ENCODE data around the gene CNTNAP2.

Gene CNTNAP2

GRCh38 chr7:147636553-147636952, 1520.0 kb downstream of the CNTNAP2 start:
- DNase-seq (ENCODE audit: low read depth, low spot score): no peak

- DNase-seq (ENCODE audit: low read depth, low spot score): no peak
These were observed 1522.0 kb downstream of the CNTNAP2 start for GRCh38 chr7:147638566-147638965.

- no peak for DNase-seq (ENCODE audit: low read depth, low spot score)
These were observed 1522.4 kb downstream of the CNTNAP2 start for GRCh38 chr7:147639037-147639436.

GRCh38 chr7:147639751-147640150, 1523.2 kb downstream of the CNTNAP2 start:
- DNase-seq (ENCODE audit: low read depth, low spot score): no peak

- DNase-seq (ENCODE audit: low read depth, low spot score): no peak
These were observed 1524.2 kb downstream of the CNTNAP2 start for GRCh38 chr7:147640821-147641220.

- no peak for DNase-seq (ENCODE audit: low read depth, low spot score)
These were observed 1530.0 kb downstream of the CNTNAP2 start for GRCh38 chr7:147646568-147646967.

- no peak for DNase-seq (ENCODE audit: low read depth, low spot score)
These were observed 1534.4 kb downstream of the CNTNAP2 start for GRCh38 chr7:147650991-147651390.

- DNase-seq (ENCODE audit: low read depth, low spot score): no peak
These were observed 1535.0 kb downstream of the CNTNAP2 start for GRCh38 chr7:147651601-147652000.

GRCh38 chr7:147653456-147653855, 1536.9 kb downstream of the CNTNAP2 start:
- DNase-seq (ENCODE audit: low read depth, low spot score): no peak

- no peak for DNase-seq (ENCODE audit: low read depth, low spot score)
These were observed 1541.9 kb downstream of the CNTNAP2 start for GRCh38 chr7:147658392-147658967.

GRCh38 chr7:147659036-147659995, 1542.7 kb downstream of the CNTNAP2 start:
- no peak for DNase-seq (ENCODE audit: low read depth, low spot score)

GRCh38 chr7:147664541-147664940, 1547.9 kb downstream of the CNTNAP2 start:
- DNase-seq (ENCODE audit: low read depth, low spot score): no peak

GRCh38 chr7:147670759-147671158, 1554.2 kb downstream of the CNTNAP2 start:
- DNase-seq (ENCODE audit: low read depth, low spot score): no peak

GRCh38 chr7:147674705-147675104, 1558.1 kb downstream of the CNTNAP2 start:
- DNase-seq (ENCODE audit: low read depth, low spot score): no peak

GRCh38 chr7:147678943-147679342, 1562.3 kb downstream of the CNTNAP2 start:
- DNase-seq (ENCODE audit: low read depth, low spot score): no peak

- no peak for DNase-seq (ENCODE audit: low read depth, low spot score)
These were observed 1564.9 kb downstream of the CNTNAP2 start for GRCh38 chr7:147681530-147681929.

GRCh38 chr7:147700702-147701101, 1584.1 kb downstream of the CNTNAP2 start:
- DNase-seq (ENCODE audit: low read depth, low spot score): no peak

GRCh38 chr7:147707926-147708325, 1591.3 kb downstream of the CNTNAP2 start:
- no peak for DNase-seq (ENCODE audit: low read depth, low spot score)

GRCh38 chr7:147708871-147709270, 1592.3 kb downstream of the CNTNAP2 start:
- no peak for DNase-seq (ENCODE audit: low read depth, low spot score)

GRCh38 chr7:147711447-147711846, 1594.8 kb downstream of the CNTNAP2 start:
- DNase-seq (ENCODE audit: low read depth, low spot score): no peak

GRCh38 chr7:147721962-147722830, 1605.6 kb downstream of the CNTNAP2 start:
- DNase-seq (ENCODE audit: low read depth, low spot score): no peak

- no peak for DNase-seq (ENCODE audit: low read depth, low spot score)
These were observed 1606.9 kb downstream of the CNTNAP2 start for GRCh38 chr7:147723536-147723935.

Measured in iPS DF 19.7 (cell line).